Keratinocyte (primary cell): ENCODE measurements around the gene RBP2.

Source experiments
- CTCF ChIP-seq, 3 experiments: IDR thresholded peaks in 1 of 3; conservative IDR thresholded peaks in 1 of 3; optimal IDR thresholded peaks in 1 of 3; 2 replicates in 2 of 3; 3 replicates in 1 of 3; pipeline versions ENCODE3 to v1.5.1; 2011; ENCODE audit warnings: low read length in 3 of 3, mild to moderate bottlenecking in 3 of 3, moderate library complexity in 2 of 3, control low read depth in 1 of 3, inconsistent platforms in 1 of 3; ENCODE audit not compliant: insufficient read depth in 2 of 3; ENCODE audit errors: extremely low read depth in 1 of 3
- EZH2 ChIP-seq: IDR thresholded peaks from one replicate; pipeline ENCODE4 v1.6.1; 2012; ENCODE audit warnings: inconsistent platforms, mild to moderate bottlenecking, low read length, moderate library complexity

GRCh38 chr3:139493826-139494385, 17.6 kb upstream of the RBP2 start:
- TF ChIP-seq CTCF (optimal IDR thresholded peaks at IDR 0.05 in 1 of 3, IDR thresholded peaks at IDR 0.05 in 1 of 3, conservative IDR thresholded peaks at IDR 0.05 in 1 of 3; ENCODE audit: extremely low read depth in 1 of 3, insufficient read depth in 2 of 3, low read length in 3 of 3) (no peak), EZH2 (no peak)
